Neural progenitor cell (in vitro differentiated cells): ENCODE results near the gene DLG2. TPM values are rescaled to one million over a fixed set of nuclear protein-coding genes. Genes with fewer than 3 reads are reported as not detected.

ENCODE experiments used
- DNase-seq: peaks from one replicate; pipeline ENCODE4 v3.0.0-alpha.2; 2016; ENCODE audit warnings: low spot score
- H2AFZ ChIP-seq: fragments of 200-600 bp; sonication (generic); replicated peaks from 2 replicates; pipeline ENCODE4 v1.6.1; 2016; ENCODE audit warnings: antibody characterized with exemption
- H3F3A ChIP-seq: fragments of 200-600 bp; sonication (generic); 2 replicates; pipeline ENCODE4 v1.6.1; 2016; ENCODE audit warnings: antibody characterized with exemption, low read depth
- H3K27ac ChIP-seq: fragments of 200-600 bp; sonication (generic); 2 replicates; pipeline ENCODE4 v1.5.1; 2016; ENCODE audit warnings: mild to moderate bottlenecking
- H3K27me3 ChIP-seq: fragments of 200-600 bp; sonication (generic); 2 replicates; pipeline ENCODE4 v1.6.1; 2016; ENCODE audit warnings: mild to moderate bottlenecking, moderate library complexity
- H3K36me3 ChIP-seq: fragments of 200-600 bp; sonication (generic); 2 replicates; pipeline ENCODE4 v1.5.1; 2016
- H3K4me1 ChIP-seq: fragments of 200-600 bp; sonication (generic); 2 replicates; pipeline ENCODE4 v1.6.1; 2016; ENCODE audit warnings: mixed run types
- H3K4me2 ChIP-seq: fragments of 200-600 bp; sonication (generic); 2 replicates; pipeline ENCODE4 v1.6.1; 2016
- H3K4me3 ChIP-seq: fragments of 200-600 bp; sonication (generic); 2 replicates; pipeline ENCODE4 v1.5.1; 2016
- H3K79me2 ChIP-seq: fragments of 200-600 bp; sonication (generic); 2 replicates; pipeline ENCODE4 v1.6.1; 2016; ENCODE audit warnings: low read depth
- H3K9ac ChIP-seq: fragments of 200-600 bp; sonication (generic); 2 replicates; pipeline ENCODE4 v1.6.1; 2016
- H3K9me3 ChIP-seq: fragments of 200-600 bp; sonication (generic); 2 replicates; pipeline ENCODE4 v1.5.1; 2016; ENCODE audit warnings: low read depth
- H4K20me1 ChIP-seq: fragments of 200-600 bp; sonication (generic); 2 replicates; pipeline ENCODE4 v1.6.1; 2016; ENCODE audit warnings: low read depth
- H3K27ac Mint-ChIP-seq: 3 replicates; pipeline ENCODE4 v1.8.0; 2021; ENCODE audit warnings: mixed read lengths
- H3K27me3 Mint-ChIP-seq: 2 replicates; pipeline ENCODE4 v1.8.0; 2022; ENCODE audit warnings: low read depth, mild to moderate bottlenecking, inconsistent platforms, moderate library complexity, mixed read lengths; ENCODE audit not compliant: insufficient read depth
- H3K36me3 Mint-ChIP-seq: 3 replicates; pipeline ENCODE4 v1.8.0; 2021; ENCODE audit warnings: mixed read lengths
- H3K4me1 Mint-ChIP-seq: 3 replicates; pipeline ENCODE4 v1.8.0; 2021; ENCODE audit warnings: mixed read lengths
- H3K4me3 Mint-ChIP-seq: 3 replicates; pipeline ENCODE4 v1.8.0; 2021; ENCODE audit warnings: mild to moderate bottlenecking, moderate library complexity, mixed read lengths
- H3K9me3 Mint-ChIP-seq: 3 replicates; pipeline ENCODE4 v1.8.0; 2020; ENCODE audit warnings: mixed read lengths
- CTCF ChIP-seq: fragments of 200-600 bp; sonication (generic); IDR thresholded peaks from 2 replicates; pipeline ENCODE4 v1.5.1; 2017; ENCODE audit warnings: antibody characterized with exemption, mild to moderate bottlenecking
- EZH2 ChIP-seq: fragments of 200-600 bp; sonication (generic); IDR thresholded peaks from 2 replicates; pipeline ENCODE4 v1.6.1; 2017; ENCODE audit warnings: antibody characterized with exemption, mild to moderate bottlenecking, moderate library complexity
- EZH2phosphoT487 ChIP-seq: fragments of 200-600 bp; sonication (generic); IDR thresholded peaks from 2 replicates; pipeline ENCODE4 v1.6.1; 2017; ENCODE audit warnings: antibody characterized with exemption
- total RNA-seq: library from RNA; depleted of rRNA; stranded (reverse); fragments of >200 nt; gene quantifications from 2 replicates; pipeline ENCODE4 v1.2.3, GENCODE V29; 2015; ENCODE audit warnings: low replicate concordance

Gene DLG2
- total RNA-seq, 1 donor from 2014 or later: 7.5 TPM

GRCh38 chr11:84136926-84137325 lies 1490.2 kb downstream of the DLG2 start:
- H2AFZ ChIP-seq: no peak overlapping the region
- no peaks in the 10 kb centered on the region for H3K79me2 ChIP-seq
- H3K27ac Mint-ChIP-seq: no peak overlapping the region
- no peaks in the 10 kb centered on the region for H3K36me3 Mint-ChIP-seq
- H3K27me3 Mint-ChIP-seq: no peaks in the 10 kb centered on the region
- H3K9me3 ChIP-seq: no peaks in the 10 kb centered on the region
- H3K4me2 ChIP-seq: no peak overlapping the region
- no peaks in the 10 kb centered on the region for H3K9me3 Mint-ChIP-seq
- no peak overlapping the region for H3K4me3 ChIP-seq
- H3K9ac ChIP-seq: no peak overlapping the region
- no peaks in the 10 kb centered on the region for H3K4me1 ChIP-seq
- no peak for DNase-seq
- no peaks in the 10 kb centered on the region for H3F3A ChIP-seq
- no peaks in the 10 kb centered on the region for H3K4me1 Mint-ChIP-seq
- no peaks in the 10 kb centered on the region for H3K36me3 ChIP-seq
- no peaks in the 10 kb centered on the region for H4K20me1 ChIP-seq
- no peak overlapping the region for H3K27ac ChIP-seq
- H3K4me3 Mint-ChIP-seq: no peak overlapping the region
- H3K27me3 ChIP-seq: no peaks in the 10 kb centered on the region
- TF ChIP-seq CTCF (no peak), EZH2phosphoT487 (no peak), EZH2 (no peak)

- Mint-ChIP-seq H3K4me1 (no peaks in the 10 kb centered on the region), H3K27me3 (no peaks in the 10 kb centered on the region), H3K27ac (no peak overlapping the region), H3K9me3 (no peaks in the 10 kb centered on the region), H3K36me3 (no peaks in the 10 kb centered on the region), H3K4me3 (no peak overlapping the region)
- H3K27ac ChIP-seq: no peak overlapping the region
- H3K36me3 ChIP-seq: no peaks in the 10 kb centered on the region
- no peak for TF ChIP-seq CTCF
- TF ChIP-seq EZH2: no peak
- TF ChIP-seq EZH2phosphoT487: no peak
- H3K4me1 ChIP-seq: no peaks in the 10 kb centered on the region
- H2AFZ ChIP-seq: no peak overlapping the region
- no peak overlapping the region for H3K4me3 ChIP-seq
- H3K4me2 ChIP-seq: no peak overlapping the region
- no peak overlapping the region for H3K9ac ChIP-seq
- no peaks in the 10 kb centered on the region for H3F3A ChIP-seq
- H3K9me3 ChIP-seq: no peaks in the 10 kb centered on the region
- no peaks in the 10 kb centered on the region for H3K79me2 ChIP-seq
- no peaks in the 10 kb centered on the region for H3K27me3 ChIP-seq
- no peak for DNase-seq
- H4K20me1 ChIP-seq: no peaks in the 10 kb centered on the region
These were observed 1496.3 kb downstream of the DLG2 start for GRCh38 chr11:84130646-84131427.

GRCh38 chr11:84129961-84130576 lies 1497.1 kb downstream of the DLG2 start:
- Mint-ChIP-seq H3K36me3 (no peaks in the 10 kb centered on the region), H3K4me3 (no peak overlapping the region), H3K9me3 (no peaks in the 10 kb centered on the region)

More at GRCh38 chr11:84129961-84130576, 1497.1 kb downstream of the DLG2 start:
- H3K4me3 ChIP-seq: no peak overlapping the region
- H3K79me2 ChIP-seq: no peaks in the 10 kb centered on the region
- DNase-seq: no peak
- Mint-ChIP-seq H3K27me3 (no peaks in the 10 kb centered on the region), H3K4me1 (no peaks in the 10 kb centered on the region), H3K27ac (no peak overlapping the region)
- no peaks in the 10 kb centered on the region for H3K4me1 ChIP-seq
- H3K27me3 ChIP-seq: no peaks in the 10 kb centered on the region
- no peaks in the 10 kb centered on the region for H3K36me3 ChIP-seq
- no peaks in the 10 kb centered on the region for H3F3A ChIP-seq
- no peak overlapping the region for H3K4me2 ChIP-seq
- H4K20me1 ChIP-seq: no peaks in the 10 kb centered on the region
- H3K27ac ChIP-seq: no peak overlapping the region
- no peaks in the 10 kb centered on the region for H3K9me3 ChIP-seq
- no peak overlapping the region for H2AFZ ChIP-seq
- TF ChIP-seq EZH2phosphoT487: no peak
- no peak for TF ChIP-seq EZH2
- TF ChIP-seq CTCF: no peak
- H3K9ac ChIP-seq: no peak overlapping the region
